ENCODE measurements around the gene MRPL11.

DNA sequence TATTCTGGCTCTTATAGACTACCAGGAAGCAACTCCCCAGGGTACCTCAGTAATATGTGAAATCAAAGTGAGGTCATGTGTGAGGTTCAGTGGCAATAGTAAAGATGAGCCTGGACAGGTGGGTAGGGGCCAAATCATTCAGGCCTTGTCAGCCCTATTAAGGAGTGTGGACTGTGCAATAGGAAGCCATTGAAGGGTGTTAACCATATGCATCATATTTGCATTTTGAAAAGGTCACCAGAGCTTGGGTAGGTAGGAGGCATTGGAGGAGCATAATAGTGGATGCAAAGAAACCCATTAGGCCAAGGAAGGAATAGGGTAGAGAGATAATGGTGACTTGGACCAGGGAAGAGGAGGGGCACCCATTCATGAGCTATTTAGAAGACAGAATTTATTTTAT is 8.4 kb upstream of the MRPL11 start:
- TF ChIP-seq, protein P1, sequence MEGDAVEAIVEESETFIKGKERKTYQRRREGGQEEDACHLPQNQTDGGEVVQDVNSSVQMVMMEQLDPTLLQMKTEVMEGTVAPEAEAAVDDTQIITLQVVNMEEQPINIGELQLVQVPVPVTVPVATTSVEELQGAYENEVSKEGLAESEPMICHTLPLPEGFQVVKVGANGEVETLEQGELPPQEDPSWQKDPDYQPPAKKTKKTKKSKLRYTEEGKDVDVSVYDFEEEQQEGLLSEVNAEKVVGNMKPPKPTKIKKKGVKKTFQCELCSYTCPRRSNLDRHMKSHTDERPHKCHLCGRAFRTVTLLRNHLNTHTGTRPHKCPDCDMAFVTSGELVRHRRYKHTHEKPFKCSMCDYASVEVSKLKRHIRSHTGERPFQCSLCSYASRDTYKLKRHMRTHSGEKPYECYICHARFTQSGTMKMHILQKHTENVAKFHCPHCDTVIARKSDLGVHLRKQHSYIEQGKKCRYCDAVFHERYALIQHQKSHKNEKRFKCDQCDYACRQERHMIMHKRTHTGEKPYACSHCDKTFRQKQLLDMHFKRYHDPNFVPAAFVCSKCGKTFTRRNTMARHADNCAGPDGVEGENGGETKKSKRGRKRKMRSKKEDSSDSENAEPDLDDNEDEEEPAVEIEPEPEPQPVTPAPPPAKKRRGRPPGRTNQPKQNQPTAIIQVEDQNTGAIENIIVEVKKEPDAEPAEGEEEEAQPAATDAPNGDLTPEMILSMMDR (IDR thresholded peaks at IDR 0.05): no peak
- TF ChIP-seq POLR2A (IDR thresholded peaks at IDR 0.05): no peak
